HL-60 (cell line): Measurements from ENCODE around the gene TPRN.

ENCODE experiments used
- DNase-seq, 2 experiments: peaks; one replicate each; pipeline ENCODE4 v3.0.0-alpha.2; 2010 to 2020; ENCODE audit warnings: low read depth in 1 of 2, low spot score in 1 of 2
- H3K27ac ChIP-seq: fragments of 250-450 bp; sonication (Bioruptor Pico); replicated peaks from 2 replicates; pipeline ENCODE4 v1.5.1; 2020; ENCODE audit warnings: mild to moderate bottlenecking, moderate library complexity
- H3K27me3 ChIP-seq: fragments of 250-450 bp; sonication (Bioruptor Pico); 2 replicates; pipeline ENCODE4 v1.5.1; 2021; ENCODE audit warnings: mild to moderate bottlenecking, moderate library complexity; ENCODE audit not compliant: insufficient read depth, poor library complexity, severe bottlenecking
- H3K4me3 ChIP-seq: replicated peaks from 2 replicates; pipeline ENCODE4 v1.5.1; 2011; ENCODE audit warnings: mild to moderate bottlenecking, control low read depth, low read length; ENCODE audit not compliant: insufficient read depth
- CTCF ChIP-seq: IDR thresholded peaks from one replicate; pipeline ENCODE4 v1.5.1; 2011; ENCODE audit warnings: low read length, control low read depth, inconsistent platforms; ENCODE audit not compliant: insufficient read depth
- GABPA ChIP-seq: IDR thresholded peaks from 2 replicates; pipeline ENCODE4 v1.6.1; 2012; ENCODE audit warnings: low read depth
- POLR2AphosphoS5 ChIP-seq: IDR thresholded peaks from 2 replicates; pipeline ENCODE4 v1.6.1; 2012; ENCODE audit warnings: low read depth
- SPI1 ChIP-seq: IDR thresholded peaks from 2 replicates; pipeline ENCODE4 v1.6.1; 2012; ENCODE audit warnings: low read depth, mild to moderate bottlenecking, borderline replicate concordance
- TF ChIP-seq, protein P1 (sequence below): IDR thresholded peaks from 2 replicates; pipeline ENCODE4 v1.6.1; 2012; ENCODE audit warnings: low read depth; ENCODE audit not compliant: insufficient replicate concordance

The TPRN gene

GRCh38 chr9:137173796-137174664, 26.5 kb downstream of the TPRN start:
- TF ChIP-seq POLR2AphosphoS5 (peak; percentile 3; the same call in 1 of the 2 replicates), SPI1 (no peak)
- Histone ChIP-seq H3K4me3 (no peak overlapping the region), H3K27ac (no peak overlapping the region), H3K27me3 (no peaks in the 10 kb centered on the region)
- no peak for DNase-seq

DNA sequence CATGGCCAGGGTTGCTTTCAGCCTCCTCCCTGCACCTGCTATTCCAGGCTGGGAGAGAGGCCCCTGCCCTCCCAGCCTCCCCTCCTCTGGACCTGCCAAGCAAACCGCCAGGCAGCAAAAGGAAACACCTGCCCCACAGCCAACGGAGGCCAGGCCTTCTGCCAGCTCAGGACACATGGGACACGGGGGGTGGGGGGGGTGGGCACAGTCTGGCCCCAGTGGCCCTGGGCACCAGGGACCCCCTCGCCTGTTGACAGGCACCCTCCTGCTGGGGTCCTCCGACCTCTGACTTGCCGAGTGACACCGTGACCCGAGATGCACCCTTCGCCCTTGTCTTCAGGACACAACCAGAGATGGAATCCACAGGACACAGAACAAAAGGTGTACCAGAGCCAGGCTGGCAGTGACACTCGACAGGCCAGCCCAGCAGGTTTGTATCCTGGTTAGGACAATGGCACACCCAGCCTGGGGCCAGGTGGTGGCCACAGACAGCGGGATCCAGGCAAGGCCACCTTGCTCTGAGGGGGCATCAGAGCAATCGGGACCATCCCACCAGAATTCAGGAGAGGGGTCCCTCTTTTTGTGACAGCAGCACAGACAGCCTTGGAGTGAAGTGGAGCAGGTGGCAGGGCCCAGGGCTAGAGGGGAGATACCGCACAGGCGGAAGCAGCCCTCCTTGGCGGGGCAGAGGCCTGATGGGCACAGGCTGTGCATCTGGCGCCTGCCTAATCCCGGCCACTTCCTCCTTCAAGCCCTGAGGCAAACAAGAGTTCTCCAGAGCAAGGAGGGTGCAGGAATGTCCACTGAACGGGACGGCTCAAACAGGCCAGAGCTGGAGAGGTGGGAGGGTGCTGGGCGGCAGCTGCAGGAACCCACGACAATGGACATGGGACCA, 27.4 kb downstream of the TPRN start:
- peaks cover under 1% of the 10 kb centered on the region for H3K27me3 ChIP-seq
- H3K27ac ChIP-seq: peak overlapping the region; percentile 36

DNA sequence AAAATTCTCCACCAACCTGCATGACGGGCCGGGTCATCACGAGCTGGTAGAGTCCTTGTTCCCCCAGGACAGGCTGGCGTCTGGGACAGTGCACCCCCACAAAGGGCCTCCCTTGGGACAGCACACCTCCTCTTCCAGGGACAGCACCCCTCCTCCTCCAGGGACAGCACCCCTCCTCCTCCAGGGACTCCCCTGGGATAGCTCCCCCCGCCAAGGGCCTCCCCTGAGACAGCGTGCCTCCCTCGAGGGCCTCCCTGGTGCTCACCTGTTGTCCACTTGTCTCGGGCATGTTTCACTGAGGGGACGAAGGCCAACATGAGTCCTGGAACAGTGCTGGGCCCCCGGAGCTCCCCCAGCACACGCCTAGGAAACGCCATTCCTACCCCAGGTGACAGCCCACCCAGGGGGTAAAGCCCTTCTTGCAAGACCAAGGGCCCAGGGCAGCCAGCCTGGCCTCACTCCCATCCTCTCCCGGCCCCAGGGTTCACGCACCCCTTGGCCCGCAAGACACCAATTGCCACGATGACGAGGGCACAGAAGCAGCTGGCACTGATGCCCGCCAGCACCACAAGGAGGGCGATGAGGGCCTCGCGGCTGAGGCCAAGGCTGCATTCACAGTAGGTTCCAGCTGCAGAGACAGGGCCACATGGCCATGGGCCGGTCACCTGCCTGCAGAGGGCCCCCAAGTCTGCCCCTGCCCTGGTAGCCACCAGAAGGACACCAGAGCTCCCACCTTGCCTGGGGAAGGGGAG, 29.2 kb downstream of the TPRN start:
- no peak overlapping the region for H3K4me3 ChIP-seq
- H3K27me3 ChIP-seq: peaks cover 11% of the 10 kb centered on the region
- no peak for DNase-seq
- no peak overlapping the region for H3K27ac ChIP-seq
- TF ChIP-seq SPI1 (no peak), POLR2AphosphoS5 (no peak)

More for the DNA sequence above, 27.4 kb downstream of the TPRN start:
- DNase-seq: peak in 1 of 2 experiments; percentile 60
- H3K4me3 ChIP-seq: no peak overlapping the region
- TF ChIP-seq SPI1 (peak; percentile 93), CTCF (no peak), POLR2AphosphoS5 (peak; percentile 93), GABPA (peak; percentile 47; the same call in 1 of the 2 replicates)
- TF ChIP-seq, protein P1, sequence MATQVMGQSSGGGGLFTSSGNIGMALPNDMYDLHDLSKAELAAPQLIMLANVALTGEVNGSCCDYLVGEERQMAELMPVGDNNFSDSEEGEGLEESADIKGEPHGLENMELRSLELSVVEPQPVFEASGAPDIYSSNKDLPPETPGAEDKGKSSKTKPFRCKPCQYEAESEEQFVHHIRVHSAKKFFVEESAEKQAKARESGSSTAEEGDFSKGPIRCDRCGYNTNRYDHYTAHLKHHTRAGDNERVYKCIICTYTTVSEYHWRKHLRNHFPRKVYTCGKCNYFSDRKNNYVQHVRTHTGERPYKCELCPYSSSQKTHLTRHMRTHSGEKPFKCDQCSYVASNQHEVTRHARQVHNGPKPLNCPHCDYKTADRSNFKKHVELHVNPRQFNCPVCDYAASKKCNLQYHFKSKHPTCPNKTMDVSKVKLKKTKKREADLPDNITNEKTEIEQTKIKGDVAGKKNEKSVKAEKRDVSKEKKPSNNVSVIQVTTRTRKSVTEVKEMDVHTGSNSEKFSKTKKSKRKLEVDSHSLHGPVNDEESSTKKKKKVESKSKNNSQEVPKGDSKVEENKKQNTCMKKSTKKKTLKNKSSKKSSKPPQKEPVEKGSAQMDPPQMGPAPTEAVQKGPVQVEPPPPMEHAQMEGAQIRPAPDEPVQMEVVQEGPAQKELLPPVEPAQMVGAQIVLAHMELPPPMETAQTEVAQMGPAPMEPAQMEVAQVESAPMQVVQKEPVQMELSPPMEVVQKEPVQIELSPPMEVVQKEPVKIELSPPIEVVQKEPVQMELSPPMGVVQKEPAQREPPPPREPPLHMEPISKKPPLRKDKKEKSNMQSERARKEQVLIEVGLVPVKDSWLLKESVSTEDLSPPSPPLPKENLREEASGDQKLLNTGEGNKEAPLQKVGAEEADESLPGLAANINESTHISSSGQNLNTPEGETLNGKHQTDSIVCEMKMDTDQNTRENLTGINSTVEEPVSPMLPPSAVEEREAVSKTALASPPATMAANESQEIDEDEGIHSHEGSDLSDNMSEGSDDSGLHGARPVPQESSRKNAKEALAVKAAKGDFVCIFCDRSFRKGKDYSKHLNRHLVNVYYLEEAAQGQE: peak; percentile 34

GRCh38 chr9:137170486-137171148, 29.9 kb downstream of the TPRN start:
- Histone ChIP-seq H3K4me3 (no peak overlapping the region), H3K27me3 (peaks cover 14% of the 10 kb centered on the region), H3K27ac (no peak overlapping the region)
- DNase-seq: no peak
- TF ChIP-seq GABPA (no peak), SPI1 (no peak), POLR2AphosphoS5 (no peak), CTCF (no peak)
- TF ChIP-seq, protein P1: no peak
